Stomach (tissue), 9 donors: ENCODE results near the gene MAP3K6. TPM values are rescaled to one million over a fixed set of nuclear protein-coding genes. Genes with fewer than 3 reads are reported as not detected.

Experiments used
- DNase-seq, 2 donors: peaks; one replicate each; pipeline versions ENCODE4 v3.0.0 to v3.0.0-alpha.2; 2013 to 2019
- H3K27ac ChIP-seq, 5 donors: fragments of 200-600 bp in 4 of 5; sonication (generic) in 4 of 5; one replicate each; pipeline ENCODE4 v1.5.1; 2013 to 2019; ENCODE audit warnings: mild to moderate bottlenecking in 1 of 5, moderate library complexity in 1 of 5
- H3K27me3 ChIP-seq, 3 donors: fragments of 200-600 bp; sonication (generic); one replicate each; pipeline ENCODE4 v1.5.1; 2017 to 2019; ENCODE audit warnings: mixed run types in 1 of 3
- H3K36me3 ChIP-seq, 4 donors: fragments of 200-600 bp; sonication (generic); 1 replicate in 3 of 4; 2 replicates in 1 of 4; pipeline ENCODE4 v1.5.1; 2016 to 2019
- H3K4me1 ChIP-seq, 4 donors: fragments of 200-600 bp; sonication (generic); one replicate each; pipeline ENCODE4 v1.5.1; 2016 to 2019
- H3K4me3 ChIP-seq, 4 donors: fragments of 200-600 bp; sonication (generic) in 3 of 4; one replicate each; pipeline ENCODE4 v1.5.1; 2016 to 2019; ENCODE audit warnings: mild to moderate bottlenecking in 1 of 4
- H3K9me3 ChIP-seq, 4 donors: fragments of 200-600 bp; sonication (generic); one replicate each; pipeline ENCODE4 v1.5.1; 2016 to 2019
- EP300 ChIP-seq: sonication (generic); formaldehyde crosslinking; IDR thresholded peaks from one replicate; pipeline ENCODE4 v1.6.1; 2017; ENCODE audit warnings: antibody characterized with exemption
- POLR2A ChIP-seq, 4 donors: fragments of 450-650 bp; IDR thresholded peaks; one replicate each; pipeline ENCODE4 v1.6.1; 2016; ENCODE audit warnings: antibody characterized with exemption in 4 of 4, control low read depth in 2 of 4, mild to moderate bottlenecking in 1 of 4, moderate library complexity in 1 of 4
- POLR2AphosphoS5 ChIP-seq, 3 donors: sonication (generic); formaldehyde crosslinking; IDR thresholded peaks; one replicate each; pipeline ENCODE4 v1.6.1; 2016; ENCODE audit warnings: antibody characterized with exemption in 3 of 3
- WGBS, 5 donors: extraction: QIAGEN DNeasy Blood & Tissue Kit in 3 of 5; methylation state at CpG; one replicate each; pipeline versions ENCODE4 v1.1.5 to v1.1.7; 2013 to 2018; 5-methylcytosine and 5-hydroxymethylcytosine counted together
- intact Hi-C: fragments of 100-400 bp; cut with DNase I; formaldehyde crosslinking; loops from one replicate; pipeline ENCODE4 v1.15.1; 2023; ENCODE audit warnings: low total_unique reads
- polyA plus RNA-seq, 3 donors: library from polyadenylated mRNA; stranded (reverse); fragments of 200-250 nt; gene quantifications; one replicate each; pipeline ENCODE4 v1.2.3, GENCODE V29; 2013
- total RNA-seq, 5 donors: library from RNA; depleted of rRNA; stranded (reverse); fragments of >200 nt; gene quantifications; one replicate each; pipeline versions ENCODE4 v1.1.0 to v1.2.3, GENCODE V29; 2014 to 2016
- TF ChIP-seq, protein P1 (sequence below), 7 experiments: fragments of 450-650 bp in 4 of 7; fragments of 200-600 bp in 3 of 7; sonication (generic) in 3 of 7; IDR thresholded peaks; one replicate each; pipeline ENCODE4 v1.5.1; 2016 to 2019; ENCODE audit warnings: antibody characterized with exemption in 7 of 7, control low read depth in 2 of 7, mild to moderate bottlenecking in 1 of 7
- donor health status: healthy with polysubstance abuse.
- donor health status: Bipolar disorder and iron deficiency.
- donor health status: healthy.

Gene MAP3K6
- total and polyA plus RNA-seq, 8 donors: 11.6 to 110 (median 36.2) TPM

DNA sequence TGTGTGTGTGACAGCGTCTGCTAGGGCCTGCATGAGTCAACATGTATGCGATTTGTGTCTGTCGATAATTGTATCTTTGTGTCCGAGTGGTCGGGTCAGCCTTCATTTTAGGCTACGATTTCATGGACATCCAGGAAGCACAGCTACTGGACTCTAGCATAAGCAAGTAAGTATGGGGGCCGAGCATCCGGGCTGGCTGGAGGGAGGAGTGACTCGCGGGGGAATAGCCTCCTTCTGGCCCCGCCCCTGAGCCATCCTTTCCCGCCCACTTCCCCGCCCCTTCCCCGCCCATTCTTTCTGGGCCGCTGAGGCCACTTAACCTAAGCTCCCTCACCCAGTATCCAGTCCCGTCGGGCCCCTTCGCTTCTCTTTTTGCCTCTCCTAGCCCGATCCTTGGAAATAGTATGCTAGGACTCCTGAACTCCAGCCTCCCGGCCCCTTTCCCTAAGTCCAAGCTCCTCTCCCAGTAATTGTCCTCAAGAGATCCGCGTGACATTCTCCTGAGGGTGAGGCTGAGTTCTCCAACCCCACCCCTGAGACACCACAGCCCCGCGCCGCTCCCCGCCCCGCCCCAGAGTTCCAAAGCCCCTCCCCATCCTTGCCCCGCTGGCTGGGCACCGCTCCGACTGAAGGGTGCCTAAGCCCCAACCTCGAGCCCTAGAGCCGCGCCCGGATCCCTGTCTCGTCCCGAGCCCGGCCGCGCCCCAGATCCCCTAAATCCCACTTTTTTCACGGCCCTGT, 1.2 kb downstream of the MAP3K6 start:
- Histone ChIP-seq H3K4me3 (peak overlapping the region; percentile 56 to 81 (median 76)), H3K27ac (peak overlapping the region; percentile 87 to 98 (median 96)), H3K36me3 (peaks cover 21 to 42% (median 38%) of the 10 kb centered on the region in 4 donors), H3K4me1 (peaks cover 31 to 60% (median 39%) of the 10 kb centered on the region in 4 donors), H3K9me3 (no peaks in the 10 kb centered on the region), H3K27me3 (no peaks in the 10 kb centered on the region)
- intact Hi-C loops: no loop called here
- DNase-seq: peak; percentile 89 to 94
- WGBS, 5 donors: 2 to 5% (median 3%) methylated on average over 38 to 40 of the region's 40 CpGs
- no peak for TF ChIP-seq POLR2A (IDR thresholded peaks at IDR 0.05)
- TF ChIP-seq POLR2AphosphoS5 (IDR thresholded peaks at IDR 0.05): peak in 2 of 3 donors; percentile 5 to 67

DNA sequence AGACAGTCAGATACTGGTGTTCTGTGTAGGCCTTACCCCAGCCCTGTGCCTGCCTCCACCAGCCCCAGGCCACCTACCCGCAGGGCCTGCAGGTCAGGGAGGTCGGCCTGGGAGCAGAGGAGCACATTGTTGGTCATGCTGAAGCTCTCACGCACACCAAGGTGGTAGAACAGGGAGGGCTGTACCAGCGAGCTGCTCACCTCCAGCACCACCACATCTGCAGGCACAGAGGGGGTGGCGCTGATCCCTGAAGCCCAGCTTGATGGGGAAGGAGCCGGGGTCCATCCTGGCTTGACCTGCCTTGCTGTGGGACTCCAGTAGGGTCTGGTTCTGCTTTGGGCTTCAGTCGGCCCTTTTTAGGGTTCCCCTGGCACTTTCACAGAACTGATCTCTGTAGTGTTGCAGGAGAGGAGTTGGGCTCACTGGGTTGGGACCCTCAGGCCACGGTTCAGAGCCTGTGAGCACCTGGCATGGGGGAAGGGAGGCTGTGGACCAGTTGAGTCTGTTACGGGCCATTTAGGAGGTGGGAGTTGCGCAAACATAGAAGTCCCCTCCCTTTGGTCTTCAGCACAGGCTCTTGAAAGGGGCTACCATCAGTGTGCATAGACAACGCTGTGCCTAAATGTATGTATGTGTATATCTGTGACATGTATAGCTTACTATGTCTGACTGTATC, 1.9 kb downstream of the MAP3K6 start:
- WGBS, 5 donors: 64 to 82% (median 79%) methylated on average over 7 to 11 of the region's 11 CpGs
- H3K4me1 ChIP-seq: peaks cover 35 to 66% (median 43%) of the 10 kb centered on the region in 4 donors

DNA sequence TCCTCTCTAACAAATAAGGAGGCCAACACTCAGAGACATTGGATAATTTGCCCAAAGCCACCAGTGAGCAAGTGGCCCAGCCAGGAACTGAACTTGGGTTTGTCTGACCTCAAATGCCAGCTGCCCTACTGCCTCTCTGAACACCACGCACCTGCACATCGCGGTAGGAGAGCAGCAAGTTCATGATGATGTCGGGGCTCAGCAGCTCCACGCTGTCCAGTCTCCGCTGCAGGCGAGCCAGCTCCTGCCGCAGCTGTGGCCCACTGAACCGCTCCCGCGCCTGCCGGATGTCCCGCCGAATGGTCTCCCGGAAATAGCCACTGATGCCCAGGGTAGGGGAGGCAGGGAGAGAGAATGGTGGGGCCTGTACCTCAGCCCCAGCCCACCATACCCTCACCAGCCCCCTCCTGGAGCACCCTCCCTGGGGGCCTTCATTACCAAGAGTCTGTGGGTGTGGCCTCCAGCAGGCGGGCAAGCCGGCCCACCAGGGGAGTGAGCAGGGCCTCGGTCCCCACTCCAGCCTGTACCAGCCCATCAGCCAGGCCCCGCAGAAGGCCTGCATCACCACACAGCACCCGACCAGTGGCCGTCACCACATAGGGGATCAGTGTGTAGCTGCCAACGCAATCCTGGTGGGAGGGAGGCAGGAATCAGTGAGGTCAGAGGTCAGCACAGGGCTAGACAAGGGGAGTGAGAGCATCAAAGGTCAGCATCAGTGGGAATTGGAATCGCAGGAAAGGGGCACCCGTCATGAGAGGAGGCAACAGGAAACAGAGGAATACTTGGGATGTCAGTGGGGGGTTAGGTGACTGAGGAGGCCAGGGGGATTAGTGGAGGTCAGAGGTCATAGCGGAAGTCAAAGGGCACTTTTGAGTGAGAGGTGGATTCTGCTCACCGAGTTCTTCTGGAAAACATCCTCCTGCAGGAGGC, 2.7 kb downstream of the MAP3K6 start:
- H3K27me3 ChIP-seq: no peaks in the 10 kb centered on the region
- peak overlapping the region in 3 of 5 donors; percentile 94 to 98 (median 96) for H3K27ac ChIP-seq
- 89 to 95% (median 93%) methylated on average over 17 to 26 of the region's 26 CpGs for WGBS, 5 donors
- DNase-seq: peak in 1 of 2 donors; percentile 12
- no peaks in the 10 kb centered on the region for H3K9me3 ChIP-seq
- TF ChIP-seq POLR2AphosphoS5 (IDR thresholded peaks at IDR 0.05) (no peak), EP300 (no peak), POLR2A (IDR thresholded peaks at IDR 0.05) (no peak)
- TF ChIP-seq, protein P1, sequence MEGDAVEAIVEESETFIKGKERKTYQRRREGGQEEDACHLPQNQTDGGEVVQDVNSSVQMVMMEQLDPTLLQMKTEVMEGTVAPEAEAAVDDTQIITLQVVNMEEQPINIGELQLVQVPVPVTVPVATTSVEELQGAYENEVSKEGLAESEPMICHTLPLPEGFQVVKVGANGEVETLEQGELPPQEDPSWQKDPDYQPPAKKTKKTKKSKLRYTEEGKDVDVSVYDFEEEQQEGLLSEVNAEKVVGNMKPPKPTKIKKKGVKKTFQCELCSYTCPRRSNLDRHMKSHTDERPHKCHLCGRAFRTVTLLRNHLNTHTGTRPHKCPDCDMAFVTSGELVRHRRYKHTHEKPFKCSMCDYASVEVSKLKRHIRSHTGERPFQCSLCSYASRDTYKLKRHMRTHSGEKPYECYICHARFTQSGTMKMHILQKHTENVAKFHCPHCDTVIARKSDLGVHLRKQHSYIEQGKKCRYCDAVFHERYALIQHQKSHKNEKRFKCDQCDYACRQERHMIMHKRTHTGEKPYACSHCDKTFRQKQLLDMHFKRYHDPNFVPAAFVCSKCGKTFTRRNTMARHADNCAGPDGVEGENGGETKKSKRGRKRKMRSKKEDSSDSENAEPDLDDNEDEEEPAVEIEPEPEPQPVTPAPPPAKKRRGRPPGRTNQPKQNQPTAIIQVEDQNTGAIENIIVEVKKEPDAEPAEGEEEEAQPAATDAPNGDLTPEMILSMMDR (IDR thresholded peaks at IDR 0.05): no peak
- H3K36me3 ChIP-seq: peaks cover 30 to 54% (median 51%) of the 10 kb centered on the region in 4 donors
- intact Hi-C loops: no loop called here
- H3K4me3 ChIP-seq: peak overlapping the region in 1 of 4 donors; percentile 56
- peaks cover 35 to 60% (median 42%) of the 10 kb centered on the region in 4 donors for H3K4me1 ChIP-seq

More for the DNA sequence above, 1.9 kb downstream of the MAP3K6 start:
- intact Hi-C loops: no loop called here
- Histone ChIP-seq H3K27ac (peak overlapping the region; percentile 87 to 98 (median 96)), H3K4me3 (peak overlapping the region; percentile 56 to 81 (median 76)), H3K27me3 (no peaks in the 10 kb centered on the region), H3K9me3 (no peaks in the 10 kb centered on the region), H3K36me3 (peaks cover 25 to 46% (median 43%) of the 10 kb centered on the region in 4 donors)
- DNase-seq: peak in 1 of 2 donors; percentile 12
- TF ChIP-seq POLR2A (IDR thresholded peaks at IDR 0.05) (no peak), POLR2AphosphoS5 (IDR thresholded peaks at IDR 0.05) (no peak), EP300 (no peak)
- TF ChIP-seq, protein P1 (IDR thresholded peaks at IDR 0.05): no peak

DNA sequence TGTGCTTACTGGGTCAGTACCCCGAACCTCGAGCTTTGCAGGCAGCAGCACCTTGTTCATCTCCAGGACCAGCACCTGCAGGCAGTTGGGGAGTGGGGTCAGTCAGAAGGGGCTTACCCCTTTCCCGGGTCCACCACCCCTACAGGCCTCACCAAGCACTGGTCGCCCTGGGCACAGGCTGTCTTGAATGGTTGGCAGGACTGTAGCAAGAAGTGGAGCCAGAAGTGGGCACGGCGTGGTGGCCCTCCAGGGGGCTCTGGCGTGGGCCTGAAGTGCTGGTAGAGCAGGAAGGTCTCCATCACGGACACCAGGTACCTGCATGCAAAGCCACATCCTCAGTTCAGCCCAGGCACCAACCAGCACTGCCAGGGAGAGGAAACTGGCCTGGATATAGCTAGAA, 5.2 kb downstream of the MAP3K6 start:
- H3K4me1 ChIP-seq: peaks cover 33 to 57% (median 38%) of the 10 kb centered on the region in 4 donors
- H3K4me3 ChIP-seq: no peak overlapping the region
- no peak for DNase-seq
- TF ChIP-seq POLR2A (IDR thresholded peaks at IDR 0.05): no peak
- no peak for TF ChIP-seq POLR2AphosphoS5 (IDR thresholded peaks at IDR 0.05)
- TF ChIP-seq, protein P1 (IDR thresholded peaks at IDR 0.05): no peak
- no peak for TF ChIP-seq EP300
- H3K27ac ChIP-seq: no peak overlapping the region
- WGBS, 5 donors: 85 to 95% (median 91%) methylated on average over 7 to 8 of the region's 8 CpGs
- intact Hi-C loops: no loop called here
- H3K36me3 ChIP-seq: peaks cover 46 to 77% (median 70%) of the 10 kb centered on the region in 4 donors
- H3K27me3 ChIP-seq: no peaks in the 10 kb centered on the region
- H3K9me3 ChIP-seq: no peaks in the 10 kb centered on the region
